GM04504 (cell line): ENCODE data around the gene MARCKSL1.
"Not testable (repeated sequence)": the region's sequence is repeated elsewhere in the genome, so short reads cannot be mapped to it uniquely, and the experiment has no call there.

Experiments used
- DNase-seq: peaks from one replicate; pipeline ENCODE4 v3.0.0-alpha.2; 2012; ENCODE audit warnings: low read depth

MARCKSL1 gene

DNA sequence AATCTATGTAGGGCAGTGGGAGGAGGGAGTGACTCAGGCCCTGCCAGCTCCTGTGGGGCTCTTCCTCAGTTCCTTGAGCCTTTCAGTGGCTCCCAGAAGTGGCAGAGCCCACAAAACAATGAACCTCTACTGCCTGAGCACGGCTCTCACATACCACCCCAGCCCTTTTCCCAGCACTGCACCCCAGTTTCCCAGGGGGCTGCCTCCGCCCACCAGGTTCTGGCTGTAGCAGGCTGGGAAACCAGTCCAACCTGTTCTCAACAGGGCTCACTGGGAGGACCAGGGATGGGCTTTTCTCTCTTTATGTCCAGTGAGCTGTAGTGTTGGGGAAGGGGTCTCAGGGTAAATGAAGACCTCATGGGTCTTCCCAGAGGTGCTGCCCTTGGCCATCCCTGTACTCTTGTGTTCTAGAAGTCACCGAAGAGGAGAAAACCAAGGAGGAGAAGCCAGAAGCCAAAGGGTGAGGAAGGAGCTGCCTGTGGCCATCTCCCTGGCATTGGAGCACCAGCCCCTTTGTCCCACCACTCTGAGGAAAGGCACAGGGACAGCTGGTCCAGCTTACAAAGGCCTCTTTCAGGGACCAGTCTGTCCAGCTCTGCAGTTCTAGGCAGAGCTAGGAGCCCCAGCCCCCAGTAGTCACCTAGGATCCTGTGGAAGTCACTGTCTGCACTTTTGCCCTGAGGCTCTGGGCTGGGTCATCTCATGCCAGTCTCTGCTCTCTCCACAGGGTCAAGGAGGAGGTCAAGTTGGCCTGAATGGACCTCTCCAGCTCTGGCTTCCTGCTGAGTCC lies 3.5 kb downstream of the MARCKSL1 start:
- DNase-seq, result no peak

- no peak for DNase-seq
Observed at GRCh38 chr1:32331549-32331948, 4.5 kb downstream of the MARCKSL1 start.

GRCh38 chr1:32330558-32331151 lies 5.4 kb downstream of the MARCKSL1 start:
- DNase-seq, result no peak

- DNase-seq, result no peak
Observed at GRCh38 chr1:32329931-32330466, 6.0 kb downstream of the MARCKSL1 start.

GRCh38 chr1:32327204-32327603 lies 8.8 kb downstream of the MARCKSL1 start:
- no peak for DNase-seq

DNA sequence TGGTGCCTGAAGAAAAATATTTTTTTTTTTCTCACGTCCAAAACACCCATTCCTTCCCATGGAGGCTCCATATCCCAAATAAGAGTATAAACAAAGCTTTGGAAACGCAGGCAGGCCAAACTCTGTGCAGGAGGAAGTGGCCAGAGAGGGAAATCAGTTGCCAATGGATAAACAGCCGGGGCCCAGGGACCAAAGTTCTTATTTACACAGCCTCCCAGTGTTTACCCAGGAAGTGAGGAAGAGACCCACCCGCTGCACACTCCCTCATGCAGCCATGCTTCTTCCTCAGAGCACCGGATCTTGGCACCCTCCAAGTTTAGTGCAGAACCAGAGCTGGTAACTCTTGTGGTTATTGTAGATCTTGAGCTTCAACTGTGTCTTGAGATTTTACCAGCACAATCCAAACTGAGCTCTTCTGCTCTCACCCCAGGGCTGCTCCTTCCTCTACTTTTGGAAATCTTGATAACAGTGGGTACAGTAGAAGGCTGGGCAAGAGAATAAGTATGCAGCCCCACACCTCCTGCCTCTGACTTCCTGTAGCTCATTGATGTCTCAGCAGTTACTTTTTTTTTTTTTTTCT lies 14.2 kb downstream of the MARCKSL1 start:
- no peak for DNase-seq

- no peak for DNase-seq
Observed at GRCh38 chr1:32318127-32318869, 17.7 kb downstream of the MARCKSL1 start.

GRCh38 chr1:32316903-32317277 lies 19.1 kb downstream of the MARCKSL1 start:
- DNase-seq, result no peak

DNA sequence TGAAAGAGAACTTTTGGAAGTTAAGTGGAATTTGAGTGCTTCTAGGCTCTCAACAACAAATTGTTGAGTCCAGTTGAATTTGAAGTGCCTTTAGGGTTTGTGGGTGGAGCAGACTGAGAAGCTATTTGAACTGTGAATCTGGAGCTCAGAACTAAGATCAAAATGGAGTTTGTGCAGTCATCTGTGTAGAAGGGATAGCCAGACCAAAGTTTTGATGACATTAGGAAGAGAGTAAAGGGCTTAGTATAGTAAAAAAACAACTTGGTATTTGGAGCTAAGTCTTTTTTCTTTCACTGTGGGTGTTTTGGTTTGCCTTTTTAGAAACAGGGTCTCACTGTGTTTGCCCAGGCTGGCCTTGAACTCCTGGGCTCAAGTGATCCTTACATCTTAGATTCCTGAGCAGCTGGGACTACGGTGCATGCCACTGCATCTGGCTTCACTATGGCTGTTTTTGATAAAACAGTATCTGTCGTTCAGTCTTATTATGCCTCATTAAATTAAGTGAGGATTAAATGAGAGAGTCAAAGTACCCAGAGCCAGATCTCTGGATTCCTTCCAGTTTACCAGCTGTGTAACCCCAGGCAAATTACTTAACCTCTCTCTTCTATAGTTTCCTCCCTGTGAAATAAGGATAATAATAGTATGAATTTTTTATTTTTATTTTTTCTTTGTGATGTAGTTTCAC lies 24.2 kb downstream of the MARCKSL1 start:
- no peak for DNase-seq

- no peak for DNase-seq
Observed at GRCh38 chr1:32309960-32310359, 26.1 kb downstream of the MARCKSL1 start.

- peak; percentile 11 for DNase-seq
Observed at GRCh38 chr1:32307324-32307723, 28.7 kb downstream of the MARCKSL1 start.

DNA sequence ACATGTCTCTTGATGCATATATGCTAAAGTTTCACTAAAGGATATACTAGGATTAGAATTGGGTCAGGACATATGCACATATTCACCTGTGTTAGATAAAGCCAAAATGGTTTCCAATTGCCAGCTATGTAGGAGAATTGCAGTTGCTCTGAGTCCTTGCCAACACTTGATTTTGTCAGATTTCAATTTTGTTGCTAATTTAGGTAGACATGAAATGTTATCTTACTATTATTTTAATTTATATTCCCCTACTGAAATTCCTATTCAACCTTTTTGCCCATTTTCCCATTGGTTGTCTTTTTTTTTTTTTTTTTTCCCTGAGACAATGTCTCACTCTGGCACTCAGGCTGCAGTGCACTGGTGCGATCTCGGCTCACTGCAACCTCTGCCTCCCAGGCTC lies 30.7 kb downstream of the MARCKSL1 start:
- DNase-seq, result no peak

DNA sequence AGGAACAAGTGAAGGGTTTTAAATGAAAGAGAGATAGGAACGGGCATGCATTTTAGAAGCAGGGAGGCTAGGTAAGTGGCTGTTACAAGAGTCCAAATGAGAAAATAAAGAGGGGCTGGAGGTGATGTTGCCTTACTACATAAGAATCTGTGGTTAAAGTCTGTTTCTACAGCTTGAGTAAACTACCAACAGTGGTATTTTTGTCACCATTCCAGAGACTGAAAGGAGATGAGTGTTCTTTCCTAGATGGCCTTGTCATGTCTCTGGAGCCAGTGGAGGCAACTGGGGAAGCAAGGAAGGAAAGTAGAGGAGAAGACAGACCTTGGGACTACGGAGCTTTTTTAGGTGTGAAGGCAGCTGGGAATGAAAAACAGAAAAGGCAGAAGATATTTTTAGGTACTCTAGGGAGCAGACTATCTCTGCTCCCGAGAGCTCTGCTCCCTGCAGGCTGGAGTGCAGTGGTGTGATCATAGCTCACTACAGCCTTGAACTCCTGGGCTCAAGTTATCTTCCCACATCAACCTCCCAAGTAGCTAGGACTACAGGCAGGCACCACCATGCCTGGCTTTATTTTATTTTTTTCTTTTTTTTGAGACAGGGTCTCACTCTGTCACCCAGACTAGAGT lies 31.9 kb downstream of the MARCKSL1 start:
- DNase-seq, result peak; percentile 10

GRCh38 chr1:32303358-32303757 lies 32.7 kb downstream of the MARCKSL1 start:
- DNase-seq, result no peak

DNA sequence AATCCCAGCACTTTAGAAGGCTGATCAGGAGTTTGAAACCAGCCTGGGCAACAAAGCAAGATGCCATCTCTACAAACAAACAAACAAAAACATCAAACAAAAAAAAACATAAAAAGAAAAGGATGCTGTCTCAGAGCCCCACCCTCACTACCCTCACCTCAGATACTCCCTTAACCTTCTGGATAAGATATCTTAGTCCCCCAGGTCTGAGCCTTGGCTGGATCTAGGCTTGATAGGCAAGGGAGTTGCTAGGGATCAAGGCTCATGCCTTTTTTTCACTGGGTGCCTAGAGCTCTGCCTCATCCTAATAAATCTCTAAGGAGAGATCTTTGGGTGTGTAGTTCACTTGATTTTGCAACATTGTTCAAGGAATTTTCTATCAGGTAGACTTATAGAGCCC lies 36.7 kb downstream of the MARCKSL1 start:
- no peak for DNase-seq

DNA sequence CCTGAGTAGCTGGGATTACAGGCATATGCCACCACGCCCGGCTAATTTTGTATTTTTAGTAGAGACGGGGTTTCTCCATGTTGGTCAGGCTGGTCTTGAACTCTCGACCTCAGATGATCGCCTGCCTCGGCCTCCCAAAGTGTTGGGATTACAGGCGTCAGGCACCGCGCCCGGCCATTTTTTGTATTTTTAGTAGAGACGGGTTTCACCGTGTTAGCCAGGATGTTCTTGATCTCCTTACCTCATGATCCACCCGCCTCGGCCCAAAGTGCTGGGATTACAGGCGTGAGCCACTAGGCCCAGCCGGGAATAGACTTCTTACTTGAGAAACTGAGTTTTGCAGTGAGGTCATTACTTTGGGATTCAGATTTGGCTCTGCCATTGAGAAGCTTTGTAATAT lies 37.8 kb downstream of the MARCKSL1 start:
- not testable (repeated sequence) for DNase-seq

- DNase-seq, result peak; percentile 89
Observed at GRCh38 chr1:32291708-32292538, 44.1 kb downstream of the MARCKSL1 start, which contains the start of gene HDAC1. HDAC1 (plus strand) TSS chr1:32292083; CDS start chr1:32292170, 87 bp downstream.

DNA sequence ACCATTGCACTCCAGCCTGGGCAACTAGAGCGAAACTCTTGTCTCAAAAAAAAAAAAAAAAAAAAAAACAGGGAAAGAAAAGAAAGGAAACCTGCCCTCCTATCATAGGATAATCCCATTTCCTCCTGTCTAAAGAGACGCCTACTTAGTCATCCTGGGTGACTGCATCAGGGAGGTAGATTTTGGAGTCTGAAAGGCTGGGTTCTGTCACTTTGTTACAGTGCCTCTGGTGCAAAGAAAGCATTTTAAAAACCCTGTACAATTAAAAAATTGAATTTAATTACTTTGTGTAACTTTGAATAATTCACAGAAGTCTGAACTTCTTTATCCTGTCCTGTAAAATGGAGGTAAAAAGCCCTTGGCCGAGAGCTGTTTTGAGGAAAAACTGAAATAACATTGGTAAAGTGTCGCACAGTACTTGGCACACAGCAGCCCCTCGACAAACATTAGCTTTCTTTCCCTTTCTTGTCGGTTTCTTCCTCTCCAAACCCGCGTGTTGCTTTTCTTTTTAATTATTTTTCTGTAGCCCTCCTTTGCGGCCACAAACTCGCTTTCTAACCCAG lies 44.8 kb downstream of the MARCKSL1 start:
- DNase-seq, result peak; percentile 17

- DNase-seq, result no peak
Observed at GRCh38 chr1:32289256-32289655, 46.8 kb downstream of the MARCKSL1 start.

GRCh38 chr1:32286763-32287162 lies 49.3 kb downstream of the MARCKSL1 start:
- DNase-seq, result no peak
